Esophagus squamous epithelium (tissue), 5 donors: Measurements from ENCODE around the gene CENPP. TPM values are rescaled to one million over a fixed set of nuclear protein-coding genes. Genes with fewer than 3 reads are reported as not detected.

Source experiments
- DNase-seq: peaks from one replicate; lab custom pipeline; 2025; lab: John Stamatoyannopoulos, UW
- H3K27ac ChIP-seq, 4 donors: fragments of 200-600 bp; sonication (generic); one replicate each; pipeline ENCODE4 v1.5.1; 2016 to 2019; ENCODE audit warnings: mild to moderate bottlenecking in 1 of 4
- H3K27me3 ChIP-seq, 4 donors: fragments of 200-600 bp; sonication (generic); 1 replicate in 3 of 4; 2 replicates in 1 of 4; pipeline versions ENCODE4 v1.5.1 to v1.6.0; 2017 to 2021; ENCODE audit warnings: antibody characterized with exemption in 1 of 4
- H3K36me3 ChIP-seq, 3 donors: fragments of 200-600 bp; sonication (generic); one replicate each; pipeline ENCODE4 v1.5.1; 2016 to 2019
- H3K4me1 ChIP-seq, 3 donors: fragments of 200-600 bp; sonication (generic); one replicate each; pipeline ENCODE4 v1.5.1; 2017 to 2019
- H3K4me3 ChIP-seq, 4 donors: fragments of 200-600 bp; sonication (generic); 1 replicate in 3 of 4; 2 replicates in 1 of 4; pipeline ENCODE4 v1.5.1; 2016 to 2019; ENCODE audit warnings: mild to moderate bottlenecking in 2 of 4, moderate library complexity in 1 of 4
- H3K9me3 ChIP-seq, 3 donors: fragments of 200-600 bp; sonication (generic); one replicate each; pipeline ENCODE4 v1.5.1; 2016 to 2019
- POLR2A ChIP-seq, 4 donors: fragments of 450-650 bp; IDR thresholded peaks; one replicate each; pipeline ENCODE4 v1.6.1; 2017; ENCODE audit warnings: antibody characterized with exemption in 4 of 4, mild to moderate bottlenecking in 4 of 4, moderate library complexity in 3 of 4
- WGBS, 2 donors: methylation state at CpG; one replicate each; pipeline ENCODE4 v1.1.5; 2018; 5-methylcytosine and 5-hydroxymethylcytosine counted together
- intact Hi-C: fragments of 100-400 bp; cut with DNase I; formaldehyde crosslinking; loops from one replicate; pipeline ENCODE4 v1.15.0; 2022
- total RNA-seq, 4 donors: library from RNA; depleted of rRNA; stranded (reverse); fragments of >200 nt; gene quantifications; one replicate each; pipeline ENCODE4 v1.1.0, GENCODE V29; 2016
- TF ChIP-seq, protein P1 (sequence below), 6 experiments: fragments of 450-650 bp in 4 of 6; fragments of 200-600 bp in 2 of 6; sonication (generic) in 2 of 6; IDR thresholded peaks; one replicate each; pipeline ENCODE4 v1.5.1; 2016 to 2019; ENCODE audit warnings: antibody characterized with exemption in 6 of 6, mild to moderate bottlenecking in 4 of 6, moderate library complexity in 4 of 6
- donor health status: DM: yes; HTN: yes; CAD: no.

CENPP gene
- total RNA-seq, 4 donors from 2014 or later, result 6.0 to 10.7 (median 7.5) TPM

DNA sequence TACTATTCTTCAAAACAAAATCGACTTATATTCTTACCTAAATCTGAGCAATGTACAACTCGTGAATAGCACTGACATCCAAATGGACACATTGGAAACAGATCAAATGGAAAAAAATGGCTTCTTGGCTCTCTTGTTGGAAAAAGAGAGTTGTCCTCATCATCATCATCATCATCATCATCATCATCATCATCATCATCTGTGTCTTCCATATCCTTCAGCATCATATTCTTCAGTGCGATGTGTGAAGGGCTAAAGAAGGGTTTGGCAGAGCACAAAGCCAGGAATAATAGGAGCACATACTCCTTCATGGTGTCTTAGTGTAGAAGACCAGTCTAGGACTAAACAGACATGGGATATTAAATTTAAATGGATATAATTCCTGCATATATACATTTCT lies 148.8 kb downstream of the CENPP start:
- no peaks in the 10 kb centered on the region for H3K4me1 ChIP-seq
- no peaks in the 10 kb centered on the region for H3K9me3 ChIP-seq
- no peak overlapping the region for H3K4me3 ChIP-seq
- no peak for TF ChIP-seq POLR2A (IDR thresholded peaks at IDR 0.05)
- TF ChIP-seq, protein P1, sequence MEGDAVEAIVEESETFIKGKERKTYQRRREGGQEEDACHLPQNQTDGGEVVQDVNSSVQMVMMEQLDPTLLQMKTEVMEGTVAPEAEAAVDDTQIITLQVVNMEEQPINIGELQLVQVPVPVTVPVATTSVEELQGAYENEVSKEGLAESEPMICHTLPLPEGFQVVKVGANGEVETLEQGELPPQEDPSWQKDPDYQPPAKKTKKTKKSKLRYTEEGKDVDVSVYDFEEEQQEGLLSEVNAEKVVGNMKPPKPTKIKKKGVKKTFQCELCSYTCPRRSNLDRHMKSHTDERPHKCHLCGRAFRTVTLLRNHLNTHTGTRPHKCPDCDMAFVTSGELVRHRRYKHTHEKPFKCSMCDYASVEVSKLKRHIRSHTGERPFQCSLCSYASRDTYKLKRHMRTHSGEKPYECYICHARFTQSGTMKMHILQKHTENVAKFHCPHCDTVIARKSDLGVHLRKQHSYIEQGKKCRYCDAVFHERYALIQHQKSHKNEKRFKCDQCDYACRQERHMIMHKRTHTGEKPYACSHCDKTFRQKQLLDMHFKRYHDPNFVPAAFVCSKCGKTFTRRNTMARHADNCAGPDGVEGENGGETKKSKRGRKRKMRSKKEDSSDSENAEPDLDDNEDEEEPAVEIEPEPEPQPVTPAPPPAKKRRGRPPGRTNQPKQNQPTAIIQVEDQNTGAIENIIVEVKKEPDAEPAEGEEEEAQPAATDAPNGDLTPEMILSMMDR (IDR thresholded peaks at IDR 0.05), result no peak
- WGBS, 2 donors, result 85 to 95% methylated on average over 3 of the region's 3 CpGs
- DNase-seq, result no peak
- intact Hi-C loops, result no loop called here
- no peaks in the 10 kb centered on the region for H3K36me3 ChIP-seq
- H3K27ac ChIP-seq, result no peak overlapping the region
- no peaks in the 10 kb centered on the region for H3K27me3 ChIP-seq

DNA sequence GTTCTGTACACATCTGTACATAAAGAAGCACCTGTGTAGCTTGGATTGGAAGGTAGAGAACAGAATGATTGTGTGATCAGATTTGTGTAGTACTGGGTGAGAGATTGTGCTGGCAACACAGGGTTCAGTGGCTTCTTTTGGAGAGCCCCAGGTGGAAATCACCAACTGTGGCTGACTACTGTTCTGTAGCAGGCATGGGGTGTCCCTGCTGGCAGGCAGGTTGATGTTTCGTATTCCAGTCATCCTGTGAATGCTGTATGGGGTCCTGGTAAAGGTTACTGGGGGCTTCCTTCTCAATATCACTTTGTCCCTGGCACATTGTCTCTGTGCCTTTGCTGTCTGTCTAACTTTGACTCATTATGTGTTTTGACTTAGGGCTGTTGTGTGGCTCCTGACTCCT lies 151.2 kb downstream of the CENPP start:
- H3K4me1 ChIP-seq, result peaks cover 0 to 23% (median 14%) of the 10 kb centered on the region in 3 donors
- DNase-seq, result no peak

DNA sequence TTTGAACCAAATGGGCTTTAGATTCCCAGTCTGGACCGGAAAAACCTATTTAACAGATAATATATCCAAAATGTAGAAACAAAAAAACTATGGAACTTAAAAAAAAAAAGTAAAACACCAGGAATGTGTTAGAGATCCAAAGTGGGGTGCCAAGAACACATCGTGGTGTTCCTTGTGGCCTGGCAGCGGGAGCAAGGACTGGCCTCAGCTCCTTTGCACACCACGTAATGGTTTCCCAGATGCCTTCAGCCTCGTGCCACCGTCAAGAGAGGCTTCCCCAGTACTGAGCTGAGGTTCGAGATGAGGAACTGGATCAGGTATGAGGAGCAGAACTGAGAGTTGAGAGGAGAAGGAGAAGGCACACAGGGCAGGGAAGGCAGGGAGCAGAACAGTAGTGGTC lies 153.0 kb downstream of the CENPP start:
- intact Hi-C loops, result no loop called here
- H3K4me3 ChIP-seq, result no peak overlapping the region
- H3K9me3 ChIP-seq, result no peaks in the 10 kb centered on the region
- DNase-seq, result no peak
- peaks cover 0 to 37% (median 19%) of the 10 kb centered on the region in 3 donors for H3K4me1 ChIP-seq
- H3K27me3 ChIP-seq, result no peaks in the 10 kb centered on the region
- TF ChIP-seq, protein P1 (IDR thresholded peaks at IDR 0.05), result no peak
- no peak for TF ChIP-seq POLR2A (IDR thresholded peaks at IDR 0.05)
- 89 to 92% methylated on average over 7 of the region's 7 CpGs for WGBS, 2 donors
- no peak overlapping the region for H3K27ac ChIP-seq
- H3K36me3 ChIP-seq, result no peaks in the 10 kb centered on the region

More for the DNA sequence above, 151.2 kb downstream of the CENPP start:
- Histone ChIP-seq H3K27me3 (no peaks in the 10 kb centered on the region), H3K36me3 (no peaks in the 10 kb centered on the region), H3K9me3 (no peaks in the 10 kb centered on the region), H3K4me3 (no peak overlapping the region), H3K27ac (no peak overlapping the region)
- 92% methylated on average over 1 of the region's 1 CpG for WGBS, 2 donors
- no peak for TF ChIP-seq POLR2A (IDR thresholded peaks at IDR 0.05)
- TF ChIP-seq, protein P1 (IDR thresholded peaks at IDR 0.05), result no peak
- intact Hi-C loops, result no loop called here

DNA sequence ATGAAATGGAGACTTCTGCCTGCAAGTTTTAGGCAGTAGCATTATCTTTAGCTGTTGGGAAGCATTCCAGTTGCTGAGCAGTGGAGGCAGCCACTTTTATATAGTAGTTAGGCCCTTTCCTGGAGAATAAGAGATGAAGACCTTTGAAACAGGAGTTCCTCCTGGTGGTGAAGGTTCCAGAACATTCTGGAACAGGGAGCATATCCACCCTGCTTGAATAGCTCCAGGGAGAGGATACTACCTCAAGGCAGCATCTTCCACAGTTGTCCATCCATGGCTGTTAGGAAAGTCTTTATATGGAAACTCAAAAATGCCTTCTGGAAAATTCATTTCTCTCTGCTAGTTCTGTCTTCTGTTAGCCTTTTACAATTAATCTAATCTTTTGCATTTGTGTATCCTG lies 153.6 kb downstream of the CENPP start:
- no peak overlapping the region for H3K4me3 ChIP-seq
- intact Hi-C loops, result no loop called here
- peaks cover 0 to 37% (median 19%) of the 10 kb centered on the region in 3 donors for H3K4me1 ChIP-seq
- H3K36me3 ChIP-seq, result no peaks in the 10 kb centered on the region
- H3K27me3 ChIP-seq, result no peaks in the 10 kb centered on the region
- H3K9me3 ChIP-seq, result no peaks in the 10 kb centered on the region
- H3K27ac ChIP-seq, result no peak overlapping the region
- DNase-seq, result no peak
- no peak for TF ChIP-seq POLR2A (IDR thresholded peaks at IDR 0.05)
- TF ChIP-seq, protein P1 (IDR thresholded peaks at IDR 0.05), result no peak

DNA sequence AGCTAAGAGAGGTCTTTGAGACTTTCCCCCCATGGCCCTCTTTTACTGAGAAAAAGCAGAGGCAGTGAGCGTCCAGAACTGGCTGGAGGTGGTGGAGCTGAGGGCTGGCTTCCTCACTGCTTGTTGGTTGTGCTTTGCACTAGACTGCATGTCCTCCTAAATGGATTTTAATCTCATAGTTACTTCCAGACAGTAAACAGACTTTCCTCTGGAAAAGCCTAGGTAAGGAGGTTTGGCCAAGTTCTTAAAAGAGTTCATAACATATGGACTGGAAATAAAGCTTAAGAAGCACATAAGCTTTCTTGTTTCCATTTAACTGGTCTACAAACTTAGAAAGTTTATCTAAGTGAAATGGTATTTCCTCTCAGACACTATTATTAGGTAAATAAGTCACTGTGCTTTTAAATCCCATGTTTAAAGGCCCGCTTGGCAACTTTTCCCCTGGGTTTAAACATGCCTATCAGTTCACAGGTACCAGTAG lies 154.6 kb downstream of the CENPP start:
- no peak for DNase-seq
- WGBS, 2 donors, result 73 to 84% methylated on average over 2 of the region's 2 CpGs
- H3K36me3 ChIP-seq, result no peaks in the 10 kb centered on the region
- peaks cover 0 to 37% (median 19%) of the 10 kb centered on the region in 3 donors for H3K4me1 ChIP-seq
- H3K4me3 ChIP-seq, result peak overlapping the region in 1 of 4 donors; percentile 32
- H3K27ac ChIP-seq, result peak overlapping the region; percentile 27 to 73 (median 53)
- H3K9me3 ChIP-seq, result no peaks in the 10 kb centered on the region
- TF ChIP-seq POLR2A (IDR thresholded peaks at IDR 0.05), result no peak
- TF ChIP-seq, protein P1 (IDR thresholded peaks at IDR 0.05), result no peak
- intact Hi-C loops, result no loop called here
- no peaks in the 10 kb centered on the region for H3K27me3 ChIP-seq
